ENCODE measurements around the gene SLC35B2. TPM values are rescaled to one million over a fixed set of nuclear protein-coding genes. Genes with fewer than 3 reads are reported as not detected.

Gene SLC35B2
- total RNA-seq, 1 experiment from 2014 or later: 44.6 TPM

GRCh38 chr6:44278315-44278714 is 21.0 kb upstream of the SLC35B2 start:
- Histone ChIP-seq H3K4me3 (ENCODE audit: low read depth, low read length) (no peak overlapping the region), H3K4me1 (no peaks in the 10 kb centered on the region), H3K9me3 (no peaks in the 10 kb centered on the region), H3K27me3 (replicated peaks; ENCODE audit: control insufficient read depth, insufficient read depth, low read length) (0 out of 2 replicates have a peak, but pooled peaks cover 1% of the 10 kb centered on the region), H3K36me3 (ENCODE audit: control insufficient read depth, insufficient read depth, low read length) (no peaks in the 10 kb centered on the region)
- peaks cover 27% of the 10 kb centered on the region for H3K27me3 Mint-ChIP-seq (ENCODE audit: insufficient read depth, unreplicated experiment)
- ChIA-PET CTCF (no interaction called here), POLR2A (no interaction called here)
- H3K27ac Mint-ChIP-seq (ENCODE audit: unreplicated experiment): no peak overlapping the region
- H3K36me3 Mint-ChIP-seq (ENCODE audit: insufficient read depth, unreplicated experiment): no peaks in the 10 kb centered on the region
- no peaks in the 10 kb centered on the region for H3K4me1 Mint-ChIP-seq (ENCODE audit: low read depth, unreplicated experiment)
- no TSS peak for BruUV-seq (replicated peaks)
- no peaks in the 10 kb centered on the region for H3K9me3 Mint-ChIP-seq (ENCODE audit: unreplicated experiment)
- intact Hi-C loops (cut with micrococcal nuclease; ENCODE audit: unreplicated experiment): no loop called here
- no peak for TF ChIP-seq CTCF (IDR thresholded peaks at IDR 0.05; ENCODE audit: insufficient read depth in 1 of 2, low read depth in 1 of 2, low read length in 1 of 2, severe bottlenecking in 1 of 2, unreplicated experiment in 1 of 2)
- no peak overlapping the region for H3K4me3 Mint-ChIP-seq (ENCODE audit: unreplicated experiment)
- DNase-seq: no peak

- POLR2A ChIA-PET: no interaction called here
- H3K27ac Mint-ChIP-seq (ENCODE audit: unreplicated experiment): no peak overlapping the region
Observed at GRCh38 chr6:44277763-44278162, 20.4 kb upstream of the SLC35B2 start.

GRCh38 chr6:44276667-44277640 is 19.6 kb upstream of the SLC35B2 start:
- Mint-ChIP-seq H3K27me3 (ENCODE audit: insufficient read depth, unreplicated experiment) (peaks cover 33% of the 10 kb centered on the region), H3K36me3 (ENCODE audit: insufficient read depth, unreplicated experiment) (no peaks in the 10 kb centered on the region), H3K4me1 (ENCODE audit: low read depth, unreplicated experiment) (no peaks in the 10 kb centered on the region), H3K27ac (ENCODE audit: unreplicated experiment) (no peak overlapping the region), H3K4me3 (ENCODE audit: unreplicated experiment) (no peak overlapping the region), H3K9me3 (ENCODE audit: unreplicated experiment) (no peaks in the 10 kb centered on the region)
- CTCF ChIA-PET: no interaction called here
- no peak for DNase-seq
- intact Hi-C loops (cut with micrococcal nuclease; ENCODE audit: unreplicated experiment): no loop called here
- Histone ChIP-seq H3K4me1 (no peaks in the 10 kb centered on the region), H3K27me3 (replicated peaks; ENCODE audit: control insufficient read depth, insufficient read depth, low read length) (no peaks in the 10 kb centered on the region), H3K36me3 (ENCODE audit: control insufficient read depth, insufficient read depth, low read length) (no peaks in the 10 kb centered on the region), H3K4me3 (ENCODE audit: low read depth, low read length) (no peak overlapping the region), H3K9me3 (no peaks in the 10 kb centered on the region)
- POLR2A ChIA-PET: no interaction called here
- BruUV-seq (replicated peaks): no TSS peak
- TF ChIP-seq CTCF (IDR thresholded peaks at IDR 0.05; ENCODE audit: insufficient read depth in 1 of 2, low read depth in 1 of 2, low read length in 1 of 2, severe bottlenecking in 1 of 2, unreplicated experiment in 1 of 2): no peak

More at GRCh38 chr6:44277763-44278162, 20.4 kb upstream of the SLC35B2 start:
- Histone ChIP-seq H3K4me1 (no peaks in the 10 kb centered on the region), H3K4me3 (ENCODE audit: low read depth, low read length) (no peak overlapping the region), H3K9me3 (no peaks in the 10 kb centered on the region), H3K27me3 (replicated peaks; ENCODE audit: control insufficient read depth, insufficient read depth, low read length) (0 out of 2 replicates have a peak, but pooled peaks cover 1% of the 10 kb centered on the region), H3K36me3 (ENCODE audit: control insufficient read depth, insufficient read depth, low read length) (no peaks in the 10 kb centered on the region)
- CTCF ChIA-PET: no interaction called here
- Mint-ChIP-seq H3K27me3 (ENCODE audit: insufficient read depth, unreplicated experiment) (peaks cover 29% of the 10 kb centered on the region), H3K36me3 (ENCODE audit: insufficient read depth, unreplicated experiment) (no peaks in the 10 kb centered on the region), H3K4me3 (ENCODE audit: unreplicated experiment) (no peak overlapping the region), H3K9me3 (ENCODE audit: unreplicated experiment) (no peaks in the 10 kb centered on the region), H3K4me1 (ENCODE audit: low read depth, unreplicated experiment) (no peaks in the 10 kb centered on the region)
- no TSS peak for BruUV-seq (replicated peaks)
- no peak for TF ChIP-seq CTCF (IDR thresholded peaks at IDR 0.05; ENCODE audit: insufficient read depth in 1 of 2, low read depth in 1 of 2, low read length in 1 of 2, severe bottlenecking in 1 of 2, unreplicated experiment in 1 of 2)
- intact Hi-C loops (cut with micrococcal nuclease; ENCODE audit: unreplicated experiment): no loop called here
- DNase-seq: no peak
